Heart left ventricle (tissue), 16 donors: ENCODE measurements around the gene FAM83F. TPM values are rescaled to one million over a fixed set of nuclear protein-coding genes. Genes with fewer than 3 reads are reported as not detected.

Experiments used
- ATAC-seq, 4 donors: fragments of 200-7000 bp; cut with Tn5 transposase; one replicate each; pipeline ENCODE4 v1.9.1; 2020 to 2022; ENCODE audit warnings: moderate library complexity in 4 of 4, mild to moderate bottlenecking in 3 of 4, moderate number of reproducible peaks in 1 of 4
- DNase-seq, 5 donors: peaks; one replicate each; pipeline ENCODE4 v3.0.0-alpha.2; 2020
- H3K27ac ChIP-seq, 12 donors: fragments of 200-600 bp; sonication (generic) in 4 of 12; one replicate each; pipeline versions ENCODE4 v1.5.0 to v1.8.0; 2016 to 2022; ENCODE audit warnings: mild to moderate bottlenecking in 2 of 12
- H3K27me3 ChIP-seq, 9 donors: fragments of 200-600 bp; sonication (generic) in 2 of 9; one replicate each; pipeline versions ENCODE4 v1.5.1 to v1.8.0; 2016 to 2022; ENCODE audit warnings: mild to moderate bottlenecking in 3 of 9
- H3K36me3 ChIP-seq, 9 donors: fragments of 200-600 bp; sonication (generic) in 2 of 9; one replicate each; pipeline versions ENCODE4 v1.5.0 to v1.8.0; 2018 to 2022; ENCODE audit warnings: mild to moderate bottlenecking in 2 of 9
- H3K4me1 ChIP-seq, 12 donors: fragments of 200-600 bp; sonication (generic) in 4 of 12; one replicate each; pipeline versions ENCODE4 v1.5.0 to v1.8.0; 2016 to 2022; ENCODE audit warnings: mild to moderate bottlenecking in 3 of 12
- H3K4me3 ChIP-seq, 12 donors: fragments of 200-600 bp; sonication (generic) in 4 of 12; one replicate each; pipeline versions ENCODE4 v1.5.0 to v1.8.0; 2017 to 2022; ENCODE audit warnings: mild to moderate bottlenecking in 9 of 12, moderate library complexity in 4 of 12
- H3K9me3 ChIP-seq, 12 donors: fragments of 200-600 bp; sonication (generic) in 4 of 12; one replicate each; pipeline versions ENCODE4 v1.5.0 to v1.8.0; 2016 to 2022; ENCODE audit warnings: mild to moderate bottlenecking in 1 of 12
- POLR2A ChIP-seq, 2 donors: fragments of 450-650 bp; IDR thresholded peaks; one replicate each; pipeline ENCODE4 v1.6.1; 2017; ENCODE audit warnings: antibody characterized with exemption in 2 of 2, mild to moderate bottlenecking in 2 of 2, moderate library complexity in 2 of 2
- WGBS, 4 donors: extraction: QIAGEN DNeasy Blood & Tissue Kit in 2 of 4; methylation state at CpG; one replicate each; pipeline versions ENCODE4 v1.1.5 to v1.1.7; 2013 to 2018; 5-methylcytosine and 5-hydroxymethylcytosine counted together
- intact Hi-C, 10 donors: fragments of 100-400 bp; cut with DNase I; formaldehyde crosslinking; loops; one replicate each; pipeline versions ENCODE4 v1.11.1 to v1.14.2; 2022
- polyA plus RNA-seq, 2 donors: library from polyadenylated mRNA; stranded (reverse); fragments of 200-250 nt; gene quantifications; one replicate each; pipeline ENCODE4 v1.2.3, GENCODE V29; 2013
- total RNA-seq, 9 donors: library from RNA; depleted of rRNA in 2 of 9; stranded (reverse); fragments of >200 nt in 2 of 9; fragmentation: NEBNext Ultra II Directional in 3 of 9; extraction: Animal tissue kit (Norgen Biotek cat#: 25700) in 3 of 9; gene quantifications; one replicate each; pipeline versions ENCODE4 v1.1.0 to v1.2.4, GENCODE V29; 2016 to 2023
- TF ChIP-seq, protein P1 (sequence below), 12 donors: fragments of 200-600 bp; sonication (generic) in 4 of 12; IDR thresholded peaks; one replicate each; pipeline versions ENCODE4 v1.5.0 to v1.8.0; 2018 to 2022; ENCODE audit warnings: antibody characterized with exemption in 12 of 12, mild to moderate bottlenecking in 5 of 12
- donor health status: ischemic (EF 13 %, LVEDD 7.1; RV severe dilation, severe dysfunction).
- donor health status: healthy with polysubstance abuse.
- donor health status: DM: no; HTN: yes; CAD: no.
- donor health status: DM: no; HTN: no; CAD: no.
- donor health status: ischemic (EF 25% LVEDD 6.9; RV normal size, moderate dysfunction).
- donor health status: ischemic (EF 25% LVEDD 5.7; RV mildly dilated, moderate dysfunction).
- donor health status: healthy.
- donor health status: DM: yes; HTN: yes; CAD: no.
- donor health status: ischemic (EF 35%, LVEDD 5.7; RV mildly dilated, moderate dysfunction).
- donor health status: nonischemic (EF 11% LVEDD 7.7; RV severe dilation, severe dysfunction).
- donor health status: DM: yes; HTN: yes; CAD: no.
- donor health status: PGD.
- donor health status: ischemic (EF 29% LVEDD 5.4; RV normal size, mild dysfunction).
- donor health status: nonischemic (EF 23%, LVEDD 6.1; RV moderate dilation, normal function).

Gene FAM83F
- total and polyA plus RNA-seq, 11 donors = 1.3 to 6.6 (median 2.5) TPM

DNA sequence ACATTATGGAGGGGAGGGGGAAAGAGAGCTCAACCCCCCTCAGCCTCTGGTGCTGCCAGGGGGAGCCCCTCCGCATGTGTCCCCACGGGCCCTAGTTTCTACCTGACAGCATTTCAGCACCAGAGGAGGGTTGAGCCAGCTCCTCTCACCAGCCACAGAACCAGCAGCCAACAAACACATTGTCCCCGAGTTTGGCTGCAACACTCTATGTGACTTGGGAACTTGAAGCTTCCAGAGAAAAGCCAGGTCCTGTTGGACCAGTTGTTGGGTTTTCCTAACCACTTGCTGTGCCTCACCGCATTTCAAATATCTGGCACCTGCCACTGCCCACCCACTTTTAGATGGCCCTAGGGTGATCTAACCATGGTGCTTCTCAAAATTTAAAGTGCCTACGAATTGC is 21.1 kb upstream of the FAM83F start:
- H3K27ac ChIP-seq = no peak overlapping the region
- H3K9me3 ChIP-seq = no peaks in the 10 kb centered on the region
- no peaks in the 10 kb centered on the region for H3K36me3 ChIP-seq
- intact Hi-C loops = no loop called here
- H3K4me1 ChIP-seq = peaks cover 0 to 11% (median under 1%) of the 10 kb centered on the region in 12 donors
- H3K4me3 ChIP-seq = no peak overlapping the region
- TF ChIP-seq POLR2A (IDR thresholded peaks at IDR 0.05) = no peak
- TF ChIP-seq, protein P1, sequence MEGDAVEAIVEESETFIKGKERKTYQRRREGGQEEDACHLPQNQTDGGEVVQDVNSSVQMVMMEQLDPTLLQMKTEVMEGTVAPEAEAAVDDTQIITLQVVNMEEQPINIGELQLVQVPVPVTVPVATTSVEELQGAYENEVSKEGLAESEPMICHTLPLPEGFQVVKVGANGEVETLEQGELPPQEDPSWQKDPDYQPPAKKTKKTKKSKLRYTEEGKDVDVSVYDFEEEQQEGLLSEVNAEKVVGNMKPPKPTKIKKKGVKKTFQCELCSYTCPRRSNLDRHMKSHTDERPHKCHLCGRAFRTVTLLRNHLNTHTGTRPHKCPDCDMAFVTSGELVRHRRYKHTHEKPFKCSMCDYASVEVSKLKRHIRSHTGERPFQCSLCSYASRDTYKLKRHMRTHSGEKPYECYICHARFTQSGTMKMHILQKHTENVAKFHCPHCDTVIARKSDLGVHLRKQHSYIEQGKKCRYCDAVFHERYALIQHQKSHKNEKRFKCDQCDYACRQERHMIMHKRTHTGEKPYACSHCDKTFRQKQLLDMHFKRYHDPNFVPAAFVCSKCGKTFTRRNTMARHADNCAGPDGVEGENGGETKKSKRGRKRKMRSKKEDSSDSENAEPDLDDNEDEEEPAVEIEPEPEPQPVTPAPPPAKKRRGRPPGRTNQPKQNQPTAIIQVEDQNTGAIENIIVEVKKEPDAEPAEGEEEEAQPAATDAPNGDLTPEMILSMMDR (IDR thresholded peaks at IDR 0.05) = no peak
- ATAC-seq = peak in 1 of 4 donors; percentile 25
- no peak for DNase-seq
- H3K27me3 ChIP-seq = peaks cover 0 to 45% (median 0%) of the 10 kb centered on the region in 9 donors
- 63 to 76% (median 67%) methylated on average over 3 to 5 of the region's 5 CpGs for WGBS, 4 donors

- intact Hi-C loops = no loop called here
- no peaks in the 10 kb centered on the region for H3K9me3 ChIP-seq
- ATAC-seq (no peak), DNase-seq (no peak)
- TF ChIP-seq, protein P1 (IDR thresholded peaks at IDR 0.05) = no peak
- TF ChIP-seq POLR2A (IDR thresholded peaks at IDR 0.05) = no peak
- H3K4me1 ChIP-seq = peaks cover 0 to 7% (median 0%) of the 10 kb centered on the region in 12 donors
- no peak overlapping the region for H3K27ac ChIP-seq
- H3K36me3 ChIP-seq = no peaks in the 10 kb centered on the region
- peaks cover 0 to 45% (median 0%) of the 10 kb centered on the region in 9 donors for H3K27me3 ChIP-seq
- H3K4me3 ChIP-seq = no peak overlapping the region
- WGBS, 4 donors = 55 to 74% (median 63%) methylated on average over 5 of the region's 5 CpGs
Measured at GRCh38 chr22:39974065-39974464, 20.7 kb upstream of the FAM83F start.

- Histone ChIP-seq H3K9me3 (no peaks in the 10 kb centered on the region), H3K4me1 (peaks cover 0 to under 1% (median 0%) of the 10 kb centered on the region in 12 donors), H3K36me3 (no peaks in the 10 kb centered on the region), H3K4me3 (no peak overlapping the region), H3K27me3 (peaks cover 0 to 26% (median 0%) of the 10 kb centered on the region in 9 donors), H3K27ac (no peak overlapping the region)
- no peak for DNase-seq
- no peak for ATAC-seq
- TF ChIP-seq POLR2A (IDR thresholded peaks at IDR 0.05) = no peak
- TF ChIP-seq, protein P1 (IDR thresholded peaks at IDR 0.05) = no peak
- intact Hi-C loops = no loop called here
- 77 to 85% (median 80%) methylated on average over 6 of the region's 6 CpGs for whole genome bisulfite sequencing, 4 donors
Measured at GRCh38 chr22:39979048-39979447, 15.7 kb upstream of the FAM83F start.

DNA sequence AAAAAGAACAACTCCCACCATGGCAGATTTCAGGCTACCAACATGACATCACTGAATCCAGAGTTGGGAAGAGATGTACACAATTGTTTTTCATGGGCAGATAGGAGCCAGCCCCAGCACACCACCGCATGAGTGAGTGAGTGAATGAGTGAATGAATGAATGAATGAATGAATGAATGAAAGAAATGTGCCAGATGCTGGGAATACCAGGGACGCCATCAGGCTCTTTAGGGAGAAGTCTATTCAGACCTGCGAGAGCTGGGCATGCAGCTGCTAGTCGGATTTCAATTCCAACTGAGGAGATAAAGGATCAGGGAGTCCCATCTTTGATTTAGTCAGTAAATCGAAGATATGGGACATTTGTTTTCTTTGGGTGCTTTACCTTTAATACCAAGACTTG is 15.3 kb upstream of the FAM83F start:
- H3K27me3 ChIP-seq = peaks cover 0 to 29% (median 0%) of the 10 kb centered on the region in 9 donors
- 81 to 84% (median 83%) methylated on average over 5 of the region's 5 CpGs for WGBS, 4 donors
- no peak overlapping the region for H3K4me3 ChIP-seq
- H3K27ac ChIP-seq = no peak overlapping the region
- no peaks in the 10 kb centered on the region for H3K9me3 ChIP-seq
- no peaks in the 10 kb centered on the region for H3K36me3 ChIP-seq
- ATAC-seq (no peak), DNase-seq (no peak)
- no peak for TF ChIP-seq POLR2A (IDR thresholded peaks at IDR 0.05)
- TF ChIP-seq, protein P1 (IDR thresholded peaks at IDR 0.05) = no peak
- H3K4me1 ChIP-seq = no peaks in the 10 kb centered on the region
- intact Hi-C loops = no loop called here
